Activated effector memory CD4-positive, alpha-beta T cell treated with anti-CD3 and anti-CD28 coated beads, Interleukin-2, amount 50 U/mL, for 16 hours (primary cell): Measurements from ENCODE around the gene BTAF1.

ENCODE experiments used
- DNase-seq: peaks from one replicate; pipeline ENCODE4 v3.0.0-alpha.2; 2020

BTAF1 gene

DNA sequence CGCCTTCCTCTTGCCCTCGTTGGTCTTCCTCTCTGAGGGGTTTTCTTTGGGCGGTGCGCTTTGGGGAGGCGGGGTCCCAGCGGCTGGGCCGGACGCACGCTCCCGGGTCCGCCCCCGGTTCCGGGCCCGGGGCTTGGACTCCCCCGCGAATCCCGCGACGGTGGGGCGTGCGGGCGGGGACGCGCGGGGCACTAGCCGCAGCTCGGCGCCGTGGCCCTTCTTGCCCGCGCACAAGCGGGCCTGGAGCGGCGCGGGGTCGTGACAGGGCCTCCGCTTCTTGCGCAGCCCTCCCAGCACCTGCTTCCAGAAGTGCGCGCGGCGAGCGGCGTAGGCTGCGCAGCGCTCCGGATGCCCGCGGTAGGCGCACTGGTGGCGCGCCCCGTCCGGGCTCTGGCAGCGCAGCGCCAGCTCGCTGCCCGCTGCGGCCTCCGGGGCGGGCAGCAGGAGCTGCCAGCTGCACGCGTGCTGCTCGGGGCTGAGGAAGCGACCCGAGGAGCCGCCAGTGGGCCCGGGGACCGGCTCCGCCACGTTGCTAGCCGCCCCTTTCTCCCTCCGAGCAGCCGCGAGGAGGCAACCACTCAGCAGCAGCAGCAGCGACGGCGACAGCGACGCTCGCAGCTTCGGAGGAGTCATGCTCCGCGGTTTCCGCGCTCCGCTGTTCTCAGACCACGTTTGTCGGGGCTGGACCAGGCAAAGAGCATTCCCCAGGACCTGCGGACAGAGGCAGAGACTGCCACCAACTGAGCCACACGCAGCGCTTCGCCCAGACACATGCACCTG, 15.0 kb upstream of the BTAF1 start:
- peak; percentile 88 for DNase-seq

DNA sequence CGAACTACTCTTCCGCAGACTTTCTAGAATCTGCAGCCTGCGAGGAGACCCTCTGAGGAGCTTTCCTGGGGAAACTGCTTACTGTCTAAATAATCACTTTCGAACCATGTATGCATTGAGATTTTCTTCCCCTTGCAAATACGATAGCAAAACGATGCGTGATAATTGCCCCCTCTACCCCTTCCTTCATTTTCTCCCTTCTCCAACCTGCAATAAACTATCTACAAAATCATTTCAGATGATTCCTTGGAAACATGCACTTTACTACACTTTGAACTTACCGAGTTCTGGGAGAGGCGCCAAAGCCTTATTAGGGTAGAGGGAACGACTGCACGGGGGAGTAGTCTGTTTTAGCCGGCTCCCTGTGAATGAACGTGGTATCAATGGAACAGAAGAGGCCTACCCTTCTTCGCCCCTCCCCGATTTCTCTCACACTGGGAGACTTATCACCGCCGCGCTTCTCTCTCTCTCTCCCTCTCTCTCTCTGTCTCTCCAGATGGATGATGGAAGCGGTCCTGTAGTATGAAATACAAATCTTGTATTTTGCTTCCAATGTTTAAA, 14.4 kb upstream of the BTAF1 start, which contains the start of gene FGFBP3:
Gene FGFBP3, minus strand, starts transcription at position 370 of the 561 bp plus-strand sequence. CDS start 517 bp downstream, outside the sequence.
- peak; percentile 72 for DNase-seq

DNA sequence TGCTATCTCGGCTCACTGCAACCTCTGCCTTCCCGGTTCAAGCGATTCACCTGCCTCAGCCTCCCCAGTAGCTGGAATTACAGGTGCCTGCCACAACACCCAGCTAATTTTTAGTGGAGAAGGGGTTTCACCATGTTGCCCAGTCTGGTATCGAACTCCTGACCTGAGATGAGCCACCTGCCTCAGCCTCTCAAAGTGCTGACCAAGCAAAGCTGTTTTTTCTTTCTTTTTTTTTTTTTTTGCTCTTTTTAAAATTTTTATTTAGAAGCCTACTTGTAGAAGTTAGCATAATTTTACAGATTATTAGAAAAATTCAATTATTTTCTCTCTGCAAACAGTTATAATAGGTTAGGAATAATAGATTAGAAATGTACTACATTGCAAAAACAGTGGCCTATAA, 13.1 kb upstream of the BTAF1 start:
- DNase-seq, result no peak

DNA sequence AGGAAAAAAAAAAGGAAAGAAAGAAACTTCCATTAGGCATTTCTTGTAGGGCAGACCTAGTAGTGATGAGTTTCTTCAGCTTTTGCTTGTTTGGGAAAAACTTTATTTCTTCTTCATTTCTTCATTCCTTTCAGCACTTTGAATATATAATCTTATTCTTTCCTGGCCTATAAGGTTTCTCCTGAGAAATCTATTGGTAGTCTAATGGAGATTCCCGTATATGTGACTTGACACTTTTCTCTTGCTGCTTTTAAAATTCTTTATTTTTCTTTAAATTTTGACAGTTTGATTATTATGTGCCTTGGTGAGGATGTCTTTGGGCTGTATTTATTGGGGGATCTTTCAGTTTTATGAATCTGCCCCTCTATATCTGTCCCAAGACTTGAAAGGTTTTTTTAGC, 3.9 kb upstream of the BTAF1 start:
- no peak for DNase-seq

DNA sequence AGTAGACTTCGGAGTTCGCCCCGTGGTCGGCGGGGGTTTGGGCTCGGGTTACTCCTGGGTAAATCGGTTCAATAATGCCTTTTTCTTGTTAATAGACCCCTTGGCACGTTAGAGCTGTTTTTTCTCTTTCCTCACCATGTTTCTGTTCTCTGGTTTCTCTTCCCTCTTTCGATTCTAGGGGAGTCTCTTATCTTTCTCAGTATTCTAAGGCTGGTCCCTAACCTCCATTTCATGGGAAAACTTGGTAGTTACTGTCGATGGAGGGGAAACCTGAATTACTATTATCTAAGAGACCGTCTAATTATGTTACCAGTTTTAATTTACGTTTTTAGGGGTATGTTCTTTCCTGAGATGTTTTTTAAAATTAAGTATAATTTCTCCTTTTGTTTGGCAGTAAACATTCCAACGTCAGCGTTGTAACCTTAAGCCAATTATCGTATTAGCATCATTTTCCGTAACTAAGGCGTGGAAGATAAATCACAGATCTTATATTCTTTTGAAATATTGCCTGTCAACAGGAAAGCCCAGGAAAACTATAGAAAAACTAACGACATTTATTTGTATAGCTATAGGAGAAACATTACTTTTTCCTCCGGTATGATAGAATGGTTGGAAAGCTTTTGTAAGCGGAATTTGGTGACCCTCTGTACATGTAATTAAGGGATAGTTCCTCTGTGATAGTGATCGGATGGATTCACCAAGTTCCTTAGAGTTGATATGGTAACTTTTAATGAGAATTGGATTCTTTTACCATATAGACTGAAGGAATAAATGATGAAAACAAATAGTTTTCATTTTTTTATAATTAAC, 847 bp downstream of the BTAF1 start:
- no peak for DNase-seq

DNA sequence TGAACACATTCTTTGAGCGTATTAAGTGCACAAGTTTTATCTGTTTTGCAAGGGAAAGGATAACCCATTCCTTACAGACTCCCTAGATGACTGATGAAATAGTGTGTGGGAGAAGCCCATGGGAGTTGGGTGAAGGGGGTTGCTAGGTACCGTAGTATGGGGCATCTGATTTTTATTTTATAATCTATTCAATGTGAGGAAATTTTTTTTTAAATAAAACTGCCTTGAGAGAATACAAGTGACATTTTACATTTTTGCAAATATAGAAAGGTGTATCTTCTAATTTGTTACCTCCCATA, 1.4 kb downstream of the BTAF1 start:
- DNase-seq, result no peak

DNA sequence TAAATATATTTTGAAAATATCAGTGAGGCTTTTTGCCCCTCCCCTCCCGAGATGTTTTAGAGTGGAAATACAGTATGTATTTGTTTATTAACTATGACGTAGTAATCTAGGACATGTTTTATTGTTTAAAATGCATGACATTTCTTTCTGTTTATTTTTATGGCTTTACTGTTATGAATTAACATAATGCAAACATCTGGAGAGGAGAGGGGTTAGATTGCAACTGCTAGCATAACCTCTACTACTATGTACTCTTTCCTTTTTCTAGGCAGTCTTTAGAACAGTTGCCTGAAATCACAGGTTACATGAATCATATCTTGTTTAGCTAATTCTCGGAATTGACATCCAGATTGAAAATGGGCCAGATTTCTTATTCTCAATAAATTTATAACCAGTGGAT, 7.4 kb downstream of the BTAF1 start:
- DNase-seq, result no peak

DNA sequence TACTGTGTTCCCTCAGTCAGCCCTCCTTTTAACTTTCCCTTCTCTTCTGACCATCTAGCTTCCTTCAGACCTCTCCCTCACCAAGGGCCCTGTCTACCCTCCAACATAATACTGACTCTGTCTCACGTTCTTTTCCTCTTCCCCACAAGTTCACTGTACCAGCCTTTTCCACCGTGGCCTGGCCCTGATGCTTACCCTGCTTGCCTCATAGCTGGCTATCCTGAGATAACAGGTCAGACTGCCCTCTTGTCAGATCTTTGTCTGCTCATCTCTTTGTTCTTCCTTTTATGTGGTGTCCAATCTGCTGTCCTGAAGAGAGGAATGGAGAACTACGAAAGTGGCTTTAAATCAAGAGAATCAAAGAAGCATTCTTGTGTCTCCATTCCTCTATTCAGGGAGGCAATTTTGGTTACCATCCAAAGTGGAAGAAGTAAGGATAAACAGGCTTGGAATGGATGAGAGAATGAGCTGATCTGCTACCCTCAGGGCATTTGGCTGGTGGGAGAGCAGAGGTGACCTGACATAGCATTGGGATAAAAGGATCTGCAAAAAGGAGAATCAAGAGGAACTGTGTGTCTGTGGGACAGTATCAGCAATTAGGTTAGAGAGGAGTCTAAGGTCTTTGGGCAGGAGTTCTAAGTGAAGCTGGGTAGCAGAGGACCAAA, 8.1 kb downstream of the BTAF1 start:
- DNase-seq, result no peak

DNA sequence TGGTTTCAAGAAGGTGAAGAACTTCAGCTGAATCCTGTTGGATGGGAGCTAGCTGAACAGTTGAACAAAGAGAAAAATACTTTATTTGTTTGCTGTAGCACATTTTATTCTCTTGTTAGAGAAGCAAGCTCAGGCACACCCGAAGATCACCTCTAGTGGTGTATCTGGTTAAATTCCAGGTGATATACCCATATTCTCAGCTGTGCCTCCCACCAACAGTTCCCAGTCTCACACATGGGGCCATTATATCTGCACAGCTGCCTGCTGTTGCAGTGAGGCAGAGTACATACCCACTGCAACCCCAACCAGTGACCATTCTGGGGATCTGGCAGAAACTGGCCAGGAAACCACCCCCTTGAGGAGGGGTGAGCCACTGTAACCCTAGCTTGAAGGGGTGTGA, 9.2 kb downstream of the BTAF1 start:
- no peak for DNase-seq

DNA sequence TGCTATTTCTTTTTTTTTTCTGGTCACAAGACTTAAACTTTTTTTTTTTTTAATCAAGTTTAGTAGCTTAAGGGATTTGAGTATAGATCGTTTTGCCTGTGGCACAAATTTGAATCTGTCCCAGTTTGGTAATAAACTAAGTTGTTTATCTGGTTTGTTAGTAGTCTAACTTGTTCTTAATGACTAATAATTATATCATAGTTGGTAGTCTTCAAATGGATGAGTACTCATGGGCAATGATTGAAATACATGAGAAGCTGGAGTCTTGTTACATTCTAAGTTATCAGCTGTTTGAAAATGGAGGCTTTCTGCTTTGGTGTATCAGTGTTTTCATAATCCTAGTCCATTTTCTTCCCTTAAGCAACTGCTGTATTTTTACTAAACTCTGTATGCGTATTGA, 12.3 kb downstream of the BTAF1 start:
- DNase-seq, result no peak

DNA sequence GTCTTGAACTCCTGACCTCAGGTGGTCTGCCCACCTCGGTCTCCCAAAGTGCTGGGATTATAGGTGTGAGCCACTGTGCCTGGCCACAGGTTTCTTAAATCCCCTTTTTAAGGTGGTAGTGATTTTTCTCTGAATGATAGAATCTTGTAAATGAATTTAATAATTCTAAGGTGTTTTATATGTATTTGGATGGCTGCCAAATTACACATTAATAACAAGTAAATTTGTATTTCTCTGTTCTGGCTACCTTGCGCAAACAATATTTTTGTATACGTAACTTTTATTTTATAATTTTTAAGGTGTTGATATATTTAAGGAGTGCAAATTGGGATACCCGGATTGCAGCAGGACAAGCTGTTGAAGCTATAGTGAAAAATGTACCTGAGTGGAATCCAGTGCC, 16.1 kb downstream of the BTAF1 start:
- no peak for DNase-seq

DNA sequence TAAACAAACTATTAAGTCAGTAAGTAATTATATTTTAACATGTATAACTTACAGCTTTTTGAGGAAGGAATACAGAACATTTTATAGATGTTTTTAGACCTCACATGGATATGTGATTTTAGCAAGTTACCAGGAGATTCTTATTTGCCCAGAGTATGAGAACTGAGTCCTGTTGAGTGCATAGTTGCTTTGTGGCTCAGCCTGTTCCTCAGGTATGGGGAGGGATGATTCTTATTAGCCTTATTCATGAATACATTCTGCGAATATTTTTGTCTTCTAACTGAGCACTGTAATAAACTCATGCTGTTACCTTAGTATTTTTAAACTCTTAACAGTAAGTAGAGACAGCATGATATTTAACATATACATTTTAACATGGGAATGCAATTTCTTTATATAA, 17.9 kb downstream of the BTAF1 start:
- no peak for DNase-seq

DNA sequence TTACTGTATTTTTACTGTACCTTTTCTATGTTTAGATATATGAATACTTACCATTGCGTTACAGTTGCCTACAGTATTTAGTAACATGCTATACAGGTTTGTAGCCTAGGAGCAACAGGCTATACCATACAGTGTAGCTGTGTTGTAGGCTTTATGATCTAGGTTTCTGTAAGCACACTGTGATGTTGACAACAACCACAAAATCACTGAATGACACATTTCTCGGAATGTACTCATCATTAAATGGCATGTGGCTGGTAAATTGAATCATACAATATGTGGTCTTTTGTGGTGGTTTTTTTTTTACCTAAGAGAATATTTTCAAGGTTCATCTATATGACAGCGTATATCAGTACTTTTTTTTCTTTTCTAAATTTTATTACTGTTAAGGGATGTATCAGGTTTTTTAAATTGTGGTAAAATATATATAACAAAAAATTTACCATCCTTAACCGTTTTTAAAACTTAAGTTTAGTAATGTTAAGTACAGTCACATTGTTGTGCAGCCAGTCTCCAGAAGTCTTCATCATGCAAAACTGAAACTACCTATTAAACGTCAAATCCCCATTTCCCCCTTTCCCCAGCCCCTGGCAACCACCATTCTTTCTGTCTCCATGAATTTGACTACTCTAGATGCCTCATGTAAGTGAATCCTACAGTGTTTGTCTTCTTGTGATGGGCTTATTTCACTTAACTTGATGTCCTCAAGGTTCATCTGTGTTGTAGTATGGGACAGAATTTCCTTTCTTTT, 21.5 kb downstream of the BTAF1 start:
- DNase-seq, result no peak

DNA sequence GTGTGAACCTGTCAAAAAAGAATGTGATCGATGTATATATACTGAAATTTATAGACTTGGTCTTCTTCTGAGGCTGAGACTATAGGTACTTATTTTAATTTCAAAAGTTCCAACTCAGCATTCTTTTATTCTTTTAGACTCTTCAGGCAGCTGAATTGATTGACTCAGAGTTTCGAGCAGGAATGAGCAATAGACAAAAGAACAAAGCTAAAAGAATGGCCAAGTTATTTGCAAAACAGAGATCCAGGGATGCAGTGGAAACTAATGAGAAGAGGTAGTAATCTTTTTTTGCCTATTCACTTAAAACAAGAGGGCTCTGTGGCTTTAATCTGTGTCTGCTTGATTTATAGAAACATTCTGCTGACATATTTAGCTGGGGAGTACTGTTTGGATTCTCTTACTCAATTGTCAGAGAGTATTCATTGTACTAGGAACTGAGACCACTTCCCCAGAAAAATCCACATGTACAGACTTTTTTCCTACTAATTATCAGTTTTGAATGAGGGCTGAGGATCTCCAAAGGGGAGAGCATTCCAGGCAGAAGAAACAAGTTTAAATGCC, 30.1 kb downstream of the BTAF1 start:
- DNase-seq, result no peak

DNA sequence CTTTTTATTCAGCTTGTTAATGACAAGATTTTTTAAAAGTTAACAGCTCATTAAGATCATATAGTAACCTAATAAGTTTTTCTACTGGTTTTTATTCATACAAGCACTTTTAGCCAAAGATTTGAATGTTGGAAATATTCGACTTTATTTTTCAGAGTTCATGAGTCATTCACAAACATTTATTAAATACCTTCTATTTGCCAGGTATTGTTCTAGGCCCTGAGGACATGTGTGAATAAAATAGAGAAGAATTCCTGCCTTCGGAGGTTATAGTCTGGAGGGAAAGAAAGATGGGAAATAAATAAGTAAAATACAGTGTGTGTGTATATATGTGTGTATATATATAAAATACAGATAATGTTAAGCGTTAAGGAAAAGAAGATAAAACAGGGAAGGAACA, 31.5 kb downstream of the BTAF1 start:
- no peak for DNase-seq

DNA sequence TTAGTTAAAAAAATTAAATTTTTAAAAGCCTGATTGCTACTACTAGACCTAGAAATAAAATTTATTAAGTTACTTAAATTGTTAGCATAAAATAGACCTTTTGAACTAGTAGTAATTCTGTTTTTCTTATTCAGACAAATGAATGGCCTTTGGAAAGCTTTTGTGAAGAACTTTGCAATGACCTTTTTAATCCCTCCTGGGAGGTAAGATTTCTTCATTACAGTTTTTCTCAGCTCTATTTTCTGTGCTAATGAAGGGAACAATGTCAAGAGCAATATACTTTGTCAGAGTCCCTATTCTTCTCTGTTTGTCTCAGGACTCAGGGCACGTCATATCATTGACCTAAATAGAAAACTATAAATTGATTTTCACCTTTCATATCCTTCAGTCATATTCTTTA, 33.5 kb downstream of the BTAF1 start:
- DNase-seq, result no peak

DNA sequence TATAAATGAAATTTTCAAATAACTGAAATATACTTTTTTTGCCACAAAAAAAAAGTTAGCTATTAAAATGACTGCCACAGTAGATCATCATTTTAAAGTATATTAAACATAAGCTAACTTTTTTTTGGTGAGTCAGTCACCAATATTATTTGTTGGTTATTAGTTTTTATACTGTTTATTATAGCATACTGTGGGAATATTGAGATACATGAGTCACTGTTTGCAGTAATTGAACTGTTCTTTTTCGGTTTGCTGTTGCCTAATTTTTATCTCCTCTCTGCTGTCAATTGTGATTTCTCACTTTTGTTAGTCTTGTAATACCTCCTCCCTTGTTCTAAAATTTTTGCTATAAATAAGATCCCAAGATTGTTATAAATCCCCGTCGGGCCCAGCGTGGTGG, 45.7 kb downstream of the BTAF1 start:
- DNase-seq, result no peak

DNA sequence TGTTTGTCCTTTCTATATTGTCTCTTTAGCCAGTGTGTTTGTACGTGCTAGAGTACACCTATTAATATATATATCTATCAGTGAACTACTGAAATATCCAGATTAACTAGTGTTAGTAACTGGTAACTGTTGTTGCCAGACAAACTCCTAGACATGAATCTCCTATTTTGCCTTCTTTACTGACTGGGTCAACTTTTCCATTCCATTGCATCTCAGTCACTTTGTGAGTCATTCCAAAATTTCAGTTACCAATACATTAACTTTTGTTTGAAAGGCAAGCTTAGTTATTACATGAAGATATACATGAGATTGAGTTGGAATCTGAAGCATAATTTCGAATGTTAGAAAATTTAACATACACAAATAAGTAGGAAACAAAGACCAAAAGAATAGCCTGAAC, 51.4 kb downstream of the BTAF1 start:
- DNase-seq, result no peak

DNA sequence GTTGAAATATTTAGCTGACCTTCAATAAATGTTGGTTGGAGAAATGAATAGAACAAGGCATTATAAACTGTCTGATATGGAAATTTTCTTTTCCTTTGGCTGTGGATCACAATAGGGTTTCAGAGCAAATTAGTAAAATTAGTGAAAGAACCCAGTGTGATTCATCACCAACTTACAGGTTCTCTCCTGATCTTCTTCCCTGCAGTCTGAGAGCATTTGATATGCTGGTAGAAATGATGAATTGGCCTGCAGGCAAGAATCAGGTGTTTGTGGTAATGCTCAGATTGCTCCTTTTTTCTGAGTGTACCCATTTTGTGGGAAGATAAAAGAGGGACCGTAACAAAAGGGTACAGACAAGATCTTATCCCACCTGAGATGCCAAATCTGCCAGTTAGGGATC, 51.9 kb downstream of the BTAF1 start:
- DNase-seq, result no peak

DNA sequence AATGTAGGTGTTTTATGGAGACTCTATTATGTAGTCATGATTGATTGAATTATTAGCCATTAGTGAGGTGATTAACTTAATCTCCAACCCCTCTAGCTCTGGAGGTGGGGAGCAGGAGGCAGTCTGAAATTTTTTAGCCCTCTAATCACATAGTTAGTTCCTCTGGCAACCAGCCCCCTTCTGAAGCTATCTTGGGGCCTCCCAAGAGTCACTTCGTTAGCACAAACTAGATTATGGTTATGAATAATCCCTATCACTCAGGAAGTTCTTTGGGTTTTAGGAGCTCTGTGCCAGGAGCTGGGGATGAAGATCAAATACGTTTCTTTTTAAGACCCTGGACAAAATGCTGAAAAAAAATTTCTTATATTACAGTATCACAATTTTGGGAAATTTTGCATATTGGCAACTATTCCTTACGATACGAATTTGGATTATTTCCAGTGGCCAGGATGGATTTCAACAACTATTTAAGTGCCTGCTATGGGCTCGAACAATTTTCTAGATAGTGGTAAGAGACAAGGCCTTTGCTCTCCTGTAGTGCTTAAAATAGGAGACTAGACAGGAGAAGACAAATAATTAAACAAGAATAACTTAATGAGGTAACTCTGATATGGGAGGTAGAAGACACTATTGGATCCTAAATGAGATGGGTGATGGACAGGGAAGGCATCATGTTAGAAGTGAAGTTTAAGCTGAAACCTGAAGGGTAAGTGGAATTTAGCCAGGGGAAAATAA, 52.9 kb downstream of the BTAF1 start:
- DNase-seq, result no peak

DNA sequence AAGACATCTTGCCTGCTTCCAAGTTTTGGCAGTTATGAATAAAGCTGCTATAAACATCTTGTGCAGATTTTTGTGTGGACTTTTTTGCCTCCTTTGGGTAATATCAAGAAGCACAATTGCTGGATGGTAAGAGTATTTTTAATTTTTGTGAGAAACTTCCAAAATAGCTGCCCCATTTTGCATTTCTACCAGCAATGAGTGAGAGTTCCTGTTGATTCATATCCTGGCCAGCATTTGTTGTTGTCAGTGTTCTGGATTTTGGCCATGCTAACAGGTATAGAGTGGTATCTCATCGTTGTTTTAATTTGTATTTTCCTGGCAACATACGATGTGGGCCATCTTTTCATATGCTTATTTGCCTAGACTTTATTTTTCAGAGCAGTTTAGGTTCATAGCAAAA, 53.9 kb downstream of the BTAF1 start:
- no peak for DNase-seq

DNA sequence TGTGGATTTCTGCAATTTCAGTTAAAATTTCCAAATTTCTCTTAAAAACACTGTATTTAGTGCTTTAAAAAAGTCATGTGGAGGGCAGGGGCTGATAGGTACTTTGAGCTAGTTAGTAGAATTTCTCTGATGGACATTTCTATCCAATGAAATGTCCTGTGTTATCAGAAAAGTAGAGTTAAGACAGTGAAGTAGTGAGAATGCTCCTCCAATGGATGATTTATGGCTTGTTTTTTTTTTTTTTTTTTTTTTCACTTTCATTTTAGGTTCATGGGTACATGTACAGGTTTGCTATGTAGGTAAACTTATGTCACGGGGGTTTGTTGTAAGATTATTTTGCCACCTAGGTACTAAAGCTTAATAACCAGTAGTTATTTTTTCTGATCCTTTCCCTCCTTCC, 55.0 kb downstream of the BTAF1 start:
- no peak for DNase-seq
